A549 treated with DMSO at 1 μM for 4 hours (cell line): ENCODE measurements around the gene VCX. TPM values are rescaled to one million over a fixed set of nuclear protein-coding genes. Genes with fewer than 3 reads are reported as not detected.

Experiments used
- total RNA-seq: library from RNA; stranded (reverse); fragments of 200-300 nt; extraction: Qiagen RNA extraction; gene quantifications from 5 replicates; pipeline ENCODE4 v1.2.3, GENCODE V29; 2022; ENCODE audit warnings: low read depth

VCX gene
- not detected in 5 replicates for total RNA-seq

GRCh38 chrX:7842871-7843270 lies at the start of gene VCX:
TSS of gene VCX (plus strand) at chrX:7843171. CDS start at chrX:7843204, 33 bp downstream.

Other genes with a start within 250 kb of the VCX start
- gene PNPLA4, start 84.2 kb downstream of the VCX start, total RNA-seq: 11.3 to 14.0 TPM (median 11.8 TPM) in 5 replicates